Neural progenitor cell (in vitro differentiated cells): ENCODE results near the gene RAB8B.

Experiments
- EZH2 ChIP-seq: fragments of 200-600 bp; sonication (generic); IDR thresholded peaks from 2 replicates; pipeline ENCODE4 v1.6.1; 2017; ENCODE audit warnings: antibody characterized with exemption, mild to moderate bottlenecking, moderate library complexity
- EZH2phosphoT487 ChIP-seq: fragments of 200-600 bp; sonication (generic); IDR thresholded peaks from 2 replicates; pipeline ENCODE4 v1.6.1; 2017; ENCODE audit warnings: antibody characterized with exemption
- TF ChIP-seq, protein P1 (sequence below): fragments of 200-600 bp; sonication (generic); IDR thresholded peaks from 2 replicates; pipeline ENCODE4 v1.5.1; 2017; ENCODE audit warnings: antibody characterized with exemption, mild to moderate bottlenecking

DNA sequence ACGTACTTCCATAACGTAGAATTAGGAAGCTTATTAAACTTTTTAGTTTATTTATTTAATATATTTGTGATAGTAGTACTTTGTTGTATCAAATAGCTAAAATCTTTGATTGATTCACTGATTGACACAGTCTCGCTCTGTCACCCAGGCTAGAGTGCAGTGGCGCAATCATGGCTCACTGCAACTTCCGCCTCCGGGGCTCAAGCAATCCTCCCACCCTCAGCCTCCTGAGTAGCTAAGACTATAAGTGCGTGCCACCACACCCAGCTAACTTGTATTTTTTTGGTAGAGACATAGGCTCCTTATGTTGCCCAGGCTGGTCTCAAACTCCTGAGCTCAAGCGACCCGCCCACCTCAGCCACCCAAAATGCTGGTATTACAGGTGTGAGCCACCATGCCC is 93.7 kb downstream of the RAB8B start:
- TF ChIP-seq, protein P1, sequence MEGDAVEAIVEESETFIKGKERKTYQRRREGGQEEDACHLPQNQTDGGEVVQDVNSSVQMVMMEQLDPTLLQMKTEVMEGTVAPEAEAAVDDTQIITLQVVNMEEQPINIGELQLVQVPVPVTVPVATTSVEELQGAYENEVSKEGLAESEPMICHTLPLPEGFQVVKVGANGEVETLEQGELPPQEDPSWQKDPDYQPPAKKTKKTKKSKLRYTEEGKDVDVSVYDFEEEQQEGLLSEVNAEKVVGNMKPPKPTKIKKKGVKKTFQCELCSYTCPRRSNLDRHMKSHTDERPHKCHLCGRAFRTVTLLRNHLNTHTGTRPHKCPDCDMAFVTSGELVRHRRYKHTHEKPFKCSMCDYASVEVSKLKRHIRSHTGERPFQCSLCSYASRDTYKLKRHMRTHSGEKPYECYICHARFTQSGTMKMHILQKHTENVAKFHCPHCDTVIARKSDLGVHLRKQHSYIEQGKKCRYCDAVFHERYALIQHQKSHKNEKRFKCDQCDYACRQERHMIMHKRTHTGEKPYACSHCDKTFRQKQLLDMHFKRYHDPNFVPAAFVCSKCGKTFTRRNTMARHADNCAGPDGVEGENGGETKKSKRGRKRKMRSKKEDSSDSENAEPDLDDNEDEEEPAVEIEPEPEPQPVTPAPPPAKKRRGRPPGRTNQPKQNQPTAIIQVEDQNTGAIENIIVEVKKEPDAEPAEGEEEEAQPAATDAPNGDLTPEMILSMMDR = no peak
- no peak for TF ChIP-seq EZH2phosphoT487
- TF ChIP-seq EZH2 = no peak
